B cell (primary cell): Measurements from ENCODE around the gene WNT6.

ENCODE experiments used
- CTCF ChIP-seq: fragments of 200-600 bp; IDR thresholded peaks from one replicate; pipeline ENCODE4 v1.8.0; 2022; ENCODE audit warnings: antibody characterized with exemption, mild to moderate bottlenecking
- EZH2 ChIP-seq: IDR thresholded peaks from 2 replicates; pipeline ENCODE4 v1.6.1; 2012; ENCODE audit warnings: borderline replicate concordance, low read depth, mild to moderate bottlenecking, moderate library complexity, low read length; ENCODE audit not compliant: insufficient read depth, poor library complexity, severe bottlenecking

- no peak for TF ChIP-seq CTCF
- no peak for TF ChIP-seq EZH2
Measured at GRCh38 chr2:218882461-218882816, 22.8 kb downstream of the WNT6 start.
